Stimulated activated CD4-positive, alpha-beta T cell treated with anti-CD3 and anti-CD28 coated beads, Interleukin-1b, Interleukin-23, amount 100 ng/mL, for 24 hours (primary cell): Measurements from ENCODE around the gene BMAL1.

Source experiments
- DNase-seq, 4 experiments: peaks; one replicate each; pipeline ENCODE4 v3.0.0-alpha.2; 2020; ENCODE audit warnings: low read depth in 4 of 4, low spot score in 1 of 4

BMAL1 gene

GRCh38 chr11:13315517-13316432, 38.2 kb downstream of the BMAL1 start:
- DNase-seq = no peak

GRCh38 chr11:13316528-13316961, 39.0 kb downstream of the BMAL1 start:
- DNase-seq = no peak

- DNase-seq = no peak
Measured at GRCh38 chr11:13317293-13318080, 39.9 kb downstream of the BMAL1 start.

GRCh38 chr11:13318498-13319295, 41.1 kb downstream of the BMAL1 start:
- DNase-seq = no peak

- no peak for DNase-seq
Measured at GRCh38 chr11:13320688-13321087, 43.1 kb downstream of the BMAL1 start.

GRCh38 chr11:13321431-13321830, 43.8 kb downstream of the BMAL1 start:
- DNase-seq = no peak

GRCh38 chr11:13324141-13324540, 46.6 kb downstream of the BMAL1 start:
- DNase-seq = no peak

- DNase-seq = no peak
Measured at GRCh38 chr11:13324709-13325108, 47.1 kb downstream of the BMAL1 start.

- no peak for DNase-seq
Measured at GRCh38 chr11:13327421-13327820, 49.8 kb downstream of the BMAL1 start.

GRCh38 chr11:13328286-13328685, 50.7 kb downstream of the BMAL1 start:
- DNase-seq = no peak

- no peak for DNase-seq
Measured at GRCh38 chr11:13329670-13330356, 52.2 kb downstream of the BMAL1 start.

GRCh38 chr11:13332124-13332523, 54.5 kb downstream of the BMAL1 start:
- no peak for DNase-seq

GRCh38 chr11:13333456-13333957, 55.9 kb downstream of the BMAL1 start:
- no peak for DNase-seq

- no peak for DNase-seq
Measured at GRCh38 chr11:13334034-13334786, 56.6 kb downstream of the BMAL1 start.

- peak; percentile 33 to 49 (median 46) for DNase-seq
Measured at GRCh38 chr11:13335319-13335718, 57.7 kb downstream of the BMAL1 start.

- no peak for DNase-seq
Measured at GRCh38 chr11:13336246-13336878, 58.8 kb downstream of the BMAL1 start.

GRCh38 chr11:13338019-13338426, 60.4 kb downstream of the BMAL1 start:
- DNase-seq = no peak

- no peak for DNase-seq
Measured at GRCh38 chr11:13338427-13339069, 61.0 kb downstream of the BMAL1 start.
